Stimulated activated effector memory CD8-positive, alpha-beta T cell treated with anti-CD3 and anti-CD28 coated beads, Interleukin-12 subunit alpha, Interleukin-12 subunit beta, amount 100 ng/mL, for 72 hours (primary cell): ENCODE measurements around the gene RYR2.

ENCODE experiments used
- ATAC-seq: fragments of 150-1000 bp; cut with Tn5 transposase; 2 replicates; pipeline ENCODE4 v1.10.0; 2021
- DNase-seq, 2 donors: peaks; one replicate each; pipeline ENCODE4 v3.0.0; 2021 to 2022; ENCODE audit warnings: low spot score in 2 of 2
- H3K27ac Mint-ChIP-seq: one replicate; pipeline ENCODE4 v1.8.0; 2022; ENCODE audit warnings: mild to moderate bottlenecking, mixed read lengths
- H3K36me3 Mint-ChIP-seq: one replicate; pipeline ENCODE4 v1.8.0; 2022; ENCODE audit warnings: mild to moderate bottlenecking, mixed read lengths
- H3K4me1 Mint-ChIP-seq: one replicate; pipeline ENCODE4 v1.8.0; 2022; ENCODE audit warnings: mixed read lengths
- H3K4me3 Mint-ChIP-seq: one replicate; pipeline ENCODE4 v1.8.0; 2022; ENCODE audit warnings: mild to moderate bottlenecking, mixed read lengths
- H3K9me3 Mint-ChIP-seq: one replicate; pipeline ENCODE4 v1.8.0; 2022; ENCODE audit warnings: mixed read lengths

Gene RYR2

DNA sequence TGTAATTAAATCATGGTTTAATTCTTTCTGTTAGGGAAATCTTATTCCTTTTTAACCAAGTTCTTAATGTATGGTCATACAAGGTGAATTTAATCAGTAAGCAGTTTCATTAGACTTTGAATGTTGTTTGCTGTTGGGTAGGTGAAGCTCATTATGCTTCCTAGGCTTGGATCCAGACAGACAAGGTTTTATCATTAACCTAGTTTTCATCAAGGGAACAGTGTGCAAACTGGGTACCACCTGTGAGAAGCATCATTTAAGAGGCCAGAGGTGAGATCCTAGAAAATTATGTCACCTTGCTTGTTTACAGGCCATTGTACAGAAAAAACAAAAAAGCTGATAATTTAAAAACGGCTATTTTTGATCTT, 130.1 kb downstream of the RYR2 start:
- no peaks in the 10 kb centered on the region for H3K9me3 Mint-ChIP-seq
- no peaks in the 10 kb centered on the region for H3K4me1 Mint-ChIP-seq
- no peak overlapping the region for H3K27ac Mint-ChIP-seq
- DNase-seq, result no peak
- no peak overlapping the region for H3K4me3 Mint-ChIP-seq
- no peak for ATAC-seq
- no peaks in the 10 kb centered on the region for H3K36me3 Mint-ChIP-seq

DNA sequence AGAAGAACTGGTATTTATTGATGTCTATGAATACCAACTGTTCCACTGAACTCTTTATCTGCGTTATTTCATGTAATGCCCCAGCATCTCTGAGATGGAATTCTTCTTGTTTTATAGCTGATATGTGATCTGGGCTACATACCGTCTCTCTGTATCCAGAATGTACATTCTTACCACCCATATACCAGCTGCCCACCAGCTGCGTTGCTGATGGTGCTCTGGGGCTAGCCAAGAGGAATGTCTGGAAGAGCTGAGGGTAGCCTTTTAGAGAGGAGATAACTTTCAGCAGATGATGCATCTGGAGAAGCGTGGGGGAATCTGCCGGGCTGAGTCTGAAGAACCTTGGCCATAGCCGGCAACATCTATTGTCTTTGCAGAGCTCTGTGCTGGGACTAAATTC, 137.5 kb downstream of the RYR2 start:
- Mint-ChIP-seq H3K4me1 (no peaks in the 10 kb centered on the region), H3K36me3 (no peaks in the 10 kb centered on the region), H3K9me3 (no peaks in the 10 kb centered on the region), H3K27ac (no peak overlapping the region), H3K4me3 (no peak overlapping the region)
- ATAC-seq (no peak), DNase-seq (no peak)

DNA sequence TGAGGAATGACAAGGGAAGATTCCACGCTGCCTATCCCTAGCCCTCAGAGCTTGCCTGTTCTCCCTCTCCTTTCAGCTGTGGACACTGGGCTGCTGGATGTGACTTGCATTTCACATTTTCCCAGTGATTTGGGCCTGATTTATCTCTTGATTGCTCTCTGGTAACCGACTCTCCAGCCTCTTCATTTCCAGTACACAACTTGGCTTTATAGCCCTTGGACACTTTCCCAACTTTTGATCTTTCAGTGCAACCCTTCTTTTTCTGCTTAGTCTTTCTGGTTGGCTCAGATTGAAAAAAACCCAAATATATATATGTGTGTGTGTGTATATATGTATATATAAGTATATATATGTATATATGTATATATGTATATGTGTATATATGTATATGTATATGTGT, 138.3 kb downstream of the RYR2 start:
- H3K9me3 Mint-ChIP-seq, result no peaks in the 10 kb centered on the region
- H3K4me1 Mint-ChIP-seq, result no peaks in the 10 kb centered on the region

DNA sequence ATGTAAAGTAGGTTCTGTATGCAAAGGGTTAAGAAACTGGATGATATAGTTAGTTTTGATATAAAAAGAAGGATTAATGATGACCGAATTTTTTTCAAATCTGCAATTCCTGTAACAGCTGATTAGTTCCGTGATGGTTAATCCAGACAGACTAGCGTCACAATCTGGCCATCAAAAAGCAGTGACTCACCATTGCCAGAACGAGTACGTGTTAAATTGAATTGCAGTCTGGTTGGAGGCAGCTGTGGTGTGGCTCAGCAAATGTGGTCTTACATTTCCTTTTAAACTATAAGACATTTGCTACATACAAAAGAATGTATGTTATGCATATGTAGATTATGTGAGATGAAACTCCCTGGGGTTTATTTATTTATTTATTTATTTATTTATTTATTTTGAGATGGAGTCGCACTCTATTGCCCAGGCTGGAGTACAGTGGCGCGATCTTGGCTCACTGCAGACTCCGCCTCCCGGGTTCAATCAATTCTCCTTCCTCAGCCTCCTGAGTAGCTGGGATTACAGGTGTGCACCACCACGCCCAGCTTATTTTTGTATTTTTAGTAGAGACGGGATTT, 139.8 kb downstream of the RYR2 start:
- H3K27ac Mint-ChIP-seq, result no peak overlapping the region
- H3K36me3 Mint-ChIP-seq, result no peaks in the 10 kb centered on the region
- no peaks in the 10 kb centered on the region for H3K9me3 Mint-ChIP-seq
- no peak overlapping the region for H3K4me3 Mint-ChIP-seq
- no peaks in the 10 kb centered on the region for H3K4me1 Mint-ChIP-seq
- ATAC-seq (no peak), DNase-seq (no peak)

More for the DNA sequence above, 138.3 kb downstream of the RYR2 start:
- DNase-seq, result no peak
- ATAC-seq, result no peak
- H3K36me3 Mint-ChIP-seq, result no peaks in the 10 kb centered on the region
- no peak overlapping the region for H3K4me3 Mint-ChIP-seq
- no peak overlapping the region for H3K27ac Mint-ChIP-seq

DNA sequence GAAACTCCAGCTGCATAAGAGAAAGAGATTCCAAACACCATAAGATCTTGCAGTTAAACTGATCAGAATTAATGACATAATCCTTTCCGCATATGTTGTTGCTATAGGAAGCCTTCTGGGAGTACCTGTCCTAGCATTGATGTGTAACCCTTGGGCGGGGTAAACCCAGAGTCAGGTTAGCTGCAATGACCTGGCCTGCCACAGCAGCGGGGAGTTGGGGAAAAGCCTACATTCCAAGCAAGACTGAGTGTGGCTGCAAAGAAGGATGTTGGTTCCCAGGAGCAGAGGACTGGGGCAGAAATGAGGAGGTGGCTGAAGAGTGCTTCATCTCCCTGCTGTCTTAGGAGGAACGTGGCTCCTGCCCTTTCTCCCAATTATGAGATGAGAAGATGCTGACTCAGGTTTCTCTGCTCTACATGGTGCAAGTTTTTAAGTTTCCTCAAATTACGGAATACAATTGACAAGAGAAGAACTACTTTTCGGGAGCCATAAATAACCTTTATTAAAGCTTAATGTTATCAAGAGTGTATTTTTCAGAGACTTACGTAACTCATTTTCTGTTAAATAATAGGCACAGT, 142.1 kb downstream of the RYR2 start:
- DNase-seq (no peak), ATAC-seq (no peak)
- no peaks in the 10 kb centered on the region for H3K36me3 Mint-ChIP-seq
- H3K27ac Mint-ChIP-seq, result no peak overlapping the region
- H3K4me3 Mint-ChIP-seq, result no peak overlapping the region
- no peaks in the 10 kb centered on the region for H3K4me1 Mint-ChIP-seq
- H3K9me3 Mint-ChIP-seq, result no peaks in the 10 kb centered on the region

DNA sequence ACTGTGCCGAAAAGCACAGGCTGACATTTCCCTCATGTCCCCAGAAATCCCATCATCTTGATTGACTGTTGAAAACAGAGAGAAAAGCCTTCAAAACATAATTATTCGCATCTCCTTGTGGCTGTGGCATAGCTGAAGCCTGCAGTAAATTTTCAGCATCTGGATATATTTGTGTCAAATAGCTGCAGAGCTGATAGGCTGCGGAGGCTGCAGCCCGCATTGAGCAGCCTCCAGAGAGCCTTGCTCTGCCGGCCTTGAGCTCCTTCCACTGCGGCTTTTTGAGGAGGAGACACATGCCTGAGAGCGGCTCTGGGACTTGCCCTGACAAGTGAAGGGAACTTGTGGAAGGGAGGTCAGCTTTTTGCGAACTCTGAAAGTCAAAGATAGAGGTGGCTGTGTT, 144.7 kb downstream of the RYR2 start:
- Mint-ChIP-seq H3K4me1 (no peaks in the 10 kb centered on the region), H3K4me3 (no peak overlapping the region), H3K36me3 (no peaks in the 10 kb centered on the region), H3K27ac (no peak overlapping the region), H3K9me3 (no peaks in the 10 kb centered on the region)
- ATAC-seq (peak; percentile 32), DNase-seq (no peak)

DNA sequence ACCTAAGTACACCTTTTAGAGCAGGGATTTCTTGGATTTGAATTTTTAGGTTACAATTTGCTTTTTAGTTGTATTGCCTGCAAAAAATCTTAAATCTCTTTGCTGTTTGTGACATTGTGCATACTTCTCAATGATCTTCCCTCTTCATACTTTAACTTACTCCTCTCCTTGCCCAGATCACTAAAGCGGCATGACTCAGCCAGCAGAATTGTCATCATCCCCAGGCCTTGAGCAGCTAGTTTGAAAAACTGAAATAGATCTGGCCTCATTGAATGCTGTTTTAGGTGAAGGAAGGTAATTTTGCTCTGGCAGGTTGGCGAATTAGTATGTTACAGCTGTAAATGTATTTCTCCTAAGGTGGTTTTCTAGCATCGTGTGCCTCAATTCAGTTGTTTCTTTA, 145.9 kb downstream of the RYR2 start:
- Mint-ChIP-seq H3K27ac (no peak overlapping the region), H3K36me3 (no peaks in the 10 kb centered on the region), H3K4me1 (no peaks in the 10 kb centered on the region), H3K4me3 (no peak overlapping the region), H3K9me3 (no peaks in the 10 kb centered on the region)
- ATAC-seq, result no peak
- no peak for DNase-seq

DNA sequence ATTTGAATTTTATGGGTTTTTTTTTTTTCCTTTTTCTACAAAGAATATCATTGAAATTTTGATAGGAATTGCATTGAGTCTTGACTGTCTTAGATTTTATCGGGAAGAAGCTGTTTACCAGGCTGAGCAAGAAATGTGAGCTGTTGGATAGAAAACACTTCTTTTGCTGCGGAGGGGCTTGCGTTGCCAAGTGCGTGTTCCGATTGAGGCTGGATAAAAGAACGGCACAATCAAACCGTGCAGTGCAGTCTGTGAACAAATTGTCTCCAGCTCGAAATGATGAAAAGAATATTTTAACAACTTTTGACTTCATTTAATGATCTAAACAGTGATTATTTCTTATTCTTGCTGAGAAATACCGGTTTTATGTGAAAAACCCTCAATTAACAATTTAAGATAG, 149.4 kb downstream of the RYR2 start:
- no peak overlapping the region for H3K27ac Mint-ChIP-seq

DNA sequence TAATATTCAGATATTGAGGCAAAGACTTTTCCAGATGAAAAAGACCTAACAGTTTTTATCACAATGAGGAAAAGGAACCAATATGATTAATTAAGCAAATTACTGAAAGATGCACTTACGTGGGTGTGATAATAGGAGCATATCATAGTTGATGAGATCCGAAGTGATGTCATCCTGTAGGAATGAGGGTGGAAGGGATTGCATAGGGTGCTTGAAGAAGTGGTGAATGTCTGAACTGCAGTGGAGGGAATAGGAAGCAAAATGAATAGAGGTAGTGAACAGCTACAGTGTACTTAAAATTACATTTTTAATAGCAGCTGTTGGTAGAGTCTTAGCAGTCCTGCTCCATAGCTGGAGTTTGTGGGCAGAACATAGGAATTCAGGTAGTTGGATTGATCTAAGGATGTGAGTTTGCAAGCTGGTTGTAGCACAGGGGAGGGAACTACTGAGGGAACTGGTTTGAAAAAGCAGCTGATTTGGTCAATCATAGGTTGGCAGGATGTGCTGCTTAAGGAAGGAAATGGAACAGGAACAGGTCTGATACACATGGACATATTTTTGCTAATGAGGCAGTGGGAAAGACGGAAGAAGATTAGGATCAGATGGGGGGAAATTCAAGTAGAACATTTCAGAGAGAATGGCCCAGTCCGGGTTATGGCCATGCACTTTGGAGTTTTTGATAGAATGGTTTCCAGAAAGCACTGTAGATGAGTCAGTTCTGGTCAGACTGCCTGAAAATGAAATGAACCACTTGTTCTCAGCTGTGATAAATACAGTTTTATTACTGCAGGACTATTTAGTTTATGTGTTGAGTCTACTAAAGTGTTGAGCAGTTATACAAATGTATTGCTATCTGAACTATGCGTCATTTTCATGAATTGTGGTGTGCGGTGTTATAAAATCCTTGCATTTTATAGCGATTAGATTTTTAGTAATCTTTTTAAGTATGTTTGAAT, 155.8 kb downstream of the RYR2 start:
- ATAC-seq (no peak), DNase-seq (no peak)
- Mint-ChIP-seq H3K4me3 (no peak overlapping the region), H3K27ac (no peak overlapping the region), H3K4me1 (no peaks in the 10 kb centered on the region), H3K36me3 (no peaks in the 10 kb centered on the region), H3K9me3 (no peaks in the 10 kb centered on the region)

More for the DNA sequence above, 149.4 kb downstream of the RYR2 start:
- H3K36me3 Mint-ChIP-seq, result no peaks in the 10 kb centered on the region
- no peak for ATAC-seq
- no peaks in the 10 kb centered on the region for H3K4me1 Mint-ChIP-seq
- H3K4me3 Mint-ChIP-seq, result no peak overlapping the region
- DNase-seq, result no peak
- H3K9me3 Mint-ChIP-seq, result no peaks in the 10 kb centered on the region

DNA sequence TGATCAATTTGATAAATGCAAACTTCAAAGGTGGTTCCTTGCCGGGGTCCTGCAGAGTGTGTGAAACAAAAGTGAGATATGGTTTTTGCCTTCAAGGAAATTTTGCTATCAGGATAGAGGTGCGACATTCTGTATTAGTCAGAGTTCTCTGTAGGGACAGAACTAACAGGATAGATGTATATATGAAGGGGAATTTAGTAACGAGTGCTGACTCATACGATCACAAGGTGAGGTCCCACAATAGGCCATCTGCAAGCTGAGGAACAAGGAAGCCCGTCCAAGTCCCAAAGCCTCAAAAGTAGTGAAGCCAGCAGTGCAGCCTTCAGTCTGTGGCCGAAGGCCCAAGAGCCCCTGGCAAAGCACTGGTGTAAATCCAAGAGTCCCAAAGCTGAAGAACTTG, 157.0 kb downstream of the RYR2 start:
- H3K9me3 Mint-ChIP-seq, result no peaks in the 10 kb centered on the region
- no peak overlapping the region for H3K27ac Mint-ChIP-seq
- H3K4me1 Mint-ChIP-seq, result no peaks in the 10 kb centered on the region
- DNase-seq (no peak), ATAC-seq (peak; percentile 40)
- no peaks in the 10 kb centered on the region for H3K36me3 Mint-ChIP-seq
- H3K4me3 Mint-ChIP-seq, result no peak overlapping the region

DNA sequence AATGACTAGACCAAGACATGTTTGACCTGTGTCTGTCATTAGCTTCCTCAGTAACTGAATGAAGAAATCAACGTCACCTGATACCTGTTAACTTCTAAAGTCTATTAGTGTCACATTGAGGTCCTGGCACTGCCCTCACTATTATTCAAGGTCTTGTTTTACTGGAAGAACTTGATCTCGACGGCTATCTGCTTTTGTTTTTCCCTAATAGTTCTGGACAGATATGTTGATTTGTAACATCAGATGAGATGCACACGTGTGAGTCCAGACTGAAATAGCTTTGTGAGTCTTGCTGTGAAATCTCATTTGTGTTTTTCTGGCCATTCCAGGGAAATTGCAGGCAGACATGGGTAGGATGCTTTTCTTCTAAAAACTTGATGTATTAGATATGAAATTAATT, 159.2 kb downstream of the RYR2 start:
- no peak overlapping the region for H3K4me3 Mint-ChIP-seq
- no peaks in the 10 kb centered on the region for H3K36me3 Mint-ChIP-seq
- no peak overlapping the region for H3K27ac Mint-ChIP-seq
- no peaks in the 10 kb centered on the region for H3K9me3 Mint-ChIP-seq
- ATAC-seq (no peak), DNase-seq (no peak)
- no peaks in the 10 kb centered on the region for H3K4me1 Mint-ChIP-seq

DNA sequence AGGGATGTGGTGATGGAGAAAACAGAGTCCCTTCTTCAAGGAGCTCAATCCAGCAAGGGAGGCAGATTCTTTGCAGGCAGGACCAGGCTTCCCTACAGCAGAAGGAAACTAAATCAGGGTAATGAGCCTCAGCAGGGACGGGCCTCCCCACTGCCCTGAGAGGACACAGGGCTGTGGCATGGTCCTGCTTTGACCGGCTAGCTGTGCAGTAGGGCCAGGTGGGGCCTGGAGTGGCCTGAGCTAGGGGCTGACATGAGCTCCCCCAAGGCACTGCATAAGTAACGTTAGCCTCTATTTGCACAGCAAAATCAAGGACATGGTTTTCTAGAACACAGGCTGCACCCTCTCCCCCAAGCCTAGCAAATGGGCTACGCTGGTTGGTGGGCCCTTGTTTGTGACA, 162.9 kb downstream of the RYR2 start:
- ATAC-seq, result peak; percentile 40
- Mint-ChIP-seq H3K4me1 (no peaks in the 10 kb centered on the region), H3K36me3 (no peaks in the 10 kb centered on the region)

DNA sequence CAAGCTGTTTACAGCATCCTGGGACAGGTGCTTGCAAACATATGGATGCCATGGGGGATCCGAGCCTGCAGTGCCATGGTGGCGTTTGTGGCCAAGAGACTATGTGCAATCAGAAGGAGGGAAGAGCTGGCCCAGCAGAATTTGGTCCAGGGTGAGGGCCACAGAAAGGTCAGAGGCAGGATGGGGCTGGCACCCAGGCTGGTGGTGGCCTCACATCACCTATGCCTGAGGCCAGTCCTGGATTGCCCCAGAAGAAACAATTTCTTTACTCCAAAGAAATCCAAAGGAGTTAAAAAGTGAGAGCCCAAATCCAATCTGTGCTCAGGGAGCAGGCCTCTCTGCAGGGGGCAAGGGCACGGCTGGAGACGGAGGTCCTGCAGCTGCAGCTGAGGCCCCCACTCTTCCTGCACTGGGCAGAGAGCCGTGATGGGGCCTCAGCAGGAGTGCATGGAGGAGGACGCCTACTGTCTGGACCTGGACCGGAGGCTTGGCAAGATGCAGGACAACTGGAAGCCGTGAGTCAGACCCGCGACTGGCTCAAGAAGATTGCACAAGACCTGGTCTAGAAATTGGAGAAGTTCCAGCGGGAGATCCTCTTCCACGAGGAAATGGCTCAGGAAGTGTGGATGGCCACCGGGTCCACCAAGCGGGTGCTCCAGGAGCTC, 163.5 kb downstream of the RYR2 start:
- Mint-ChIP-seq H3K4me3 (no peak overlapping the region), H3K36me3 (no peaks in the 10 kb centered on the region), H3K27ac (no peak overlapping the region), H3K4me1 (no peaks in the 10 kb centered on the region), H3K9me3 (no peaks in the 10 kb centered on the region)
- DNase-seq (no peak), ATAC-seq (peak; percentile 34)

More for the DNA sequence above, 162.9 kb downstream of the RYR2 start:
- H3K4me3 Mint-ChIP-seq, result no peak overlapping the region
- DNase-seq, result no peak
- no peak overlapping the region for H3K27ac Mint-ChIP-seq
- H3K9me3 Mint-ChIP-seq, result no peaks in the 10 kb centered on the region

DNA sequence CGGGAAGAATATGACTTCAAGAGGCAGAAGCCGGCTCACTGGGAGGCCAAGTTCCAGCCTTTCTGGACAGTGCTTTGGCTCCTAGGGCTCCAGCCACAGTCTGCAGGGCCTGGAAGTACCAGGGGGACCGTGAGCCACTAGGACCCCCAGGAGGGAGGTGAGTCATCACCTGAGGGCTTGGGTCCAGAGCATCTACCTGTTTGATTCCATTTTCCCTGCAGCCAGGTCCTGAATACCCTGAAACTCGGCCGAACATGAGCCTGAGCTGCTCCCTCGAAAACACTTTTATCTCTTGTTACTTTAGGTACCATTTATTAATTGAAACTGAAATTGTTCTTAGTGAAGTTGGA, 164.1 kb downstream of the RYR2 start:
- no peaks in the 10 kb centered on the region for H3K36me3 Mint-ChIP-seq
- no peak for DNase-seq
- H3K9me3 Mint-ChIP-seq, result no peaks in the 10 kb centered on the region
- no peak overlapping the region for H3K4me3 Mint-ChIP-seq
- H3K27ac Mint-ChIP-seq, result no peak overlapping the region
- H3K4me1 Mint-ChIP-seq, result no peaks in the 10 kb centered on the region
- ATAC-seq, result no peak

DNA sequence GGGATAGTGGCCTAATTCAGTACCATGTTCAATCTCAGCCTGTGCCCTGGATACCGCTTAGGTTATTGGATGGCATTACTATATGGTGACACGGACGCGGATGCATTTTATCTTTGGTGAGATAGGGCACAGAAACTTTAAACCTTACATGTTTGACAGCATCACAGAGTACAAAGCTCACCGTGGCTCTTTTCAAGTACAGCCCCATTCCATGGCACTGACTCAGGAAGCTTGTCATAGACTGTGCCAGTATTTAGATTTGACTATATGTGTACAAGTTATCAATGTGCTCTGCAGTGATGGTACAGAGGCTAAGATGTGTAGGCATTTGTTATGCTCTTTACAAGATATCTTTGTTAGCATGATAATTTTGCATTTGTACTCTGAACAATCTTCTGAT, 169.0 kb downstream of the RYR2 start:
- H3K4me3 Mint-ChIP-seq, result no peak overlapping the region
- H3K9me3 Mint-ChIP-seq, result no peaks in the 10 kb centered on the region
- no peak for DNase-seq
- no peak overlapping the region for H3K27ac Mint-ChIP-seq
- no peaks in the 10 kb centered on the region for H3K4me1 Mint-ChIP-seq
- ATAC-seq, result peak; percentile 21
- no peaks in the 10 kb centered on the region for H3K36me3 Mint-ChIP-seq

DNA sequence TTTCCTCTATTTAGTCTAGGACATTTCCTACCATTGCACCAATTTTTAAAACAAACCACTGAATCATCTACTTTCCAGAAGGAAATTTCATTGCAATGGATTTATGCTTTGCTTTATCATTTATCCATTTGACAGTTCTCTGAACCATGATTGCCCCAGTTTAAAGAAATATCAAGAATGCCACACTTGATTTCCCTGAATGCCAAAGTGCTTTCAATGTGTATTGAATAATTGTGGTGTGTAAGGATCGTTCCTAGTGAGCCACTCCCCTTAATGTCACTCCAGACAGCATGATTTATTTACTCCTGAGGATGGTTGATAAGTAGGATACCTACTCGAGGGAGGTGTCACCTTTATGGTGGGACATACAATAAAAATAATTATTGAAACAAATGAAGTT, 169.6 kb downstream of the RYR2 start:
- H3K9me3 Mint-ChIP-seq, result no peaks in the 10 kb centered on the region
- ATAC-seq (no peak), DNase-seq (no peak)
- no peaks in the 10 kb centered on the region for H3K36me3 Mint-ChIP-seq
- no peak overlapping the region for H3K27ac Mint-ChIP-seq
- no peak overlapping the region for H3K4me3 Mint-ChIP-seq
- no peaks in the 10 kb centered on the region for H3K4me1 Mint-ChIP-seq
